C4-2B (cell line): ENCODE data around the gene MEIS2.

Experiments used
- H3K27ac ChIP-seq: fragments of 450-650 bp; 2 replicates; pipeline ENCODE4 v1.5.1; 2017
- ZFX ChIP-seq: fragments of 450-650 bp; IDR thresholded peaks from 2 replicates; pipeline ENCODE4 v1.6.1; 2017
- TF ChIP-seq, protein P1 (sequence below): fragments of 450-650 bp; conservative IDR thresholded peaks from 2 replicates; pipeline ENCODE4 v1.5.1; 2017; ENCODE audit warnings: mild to moderate bottlenecking

Gene MEIS2

DNA sequence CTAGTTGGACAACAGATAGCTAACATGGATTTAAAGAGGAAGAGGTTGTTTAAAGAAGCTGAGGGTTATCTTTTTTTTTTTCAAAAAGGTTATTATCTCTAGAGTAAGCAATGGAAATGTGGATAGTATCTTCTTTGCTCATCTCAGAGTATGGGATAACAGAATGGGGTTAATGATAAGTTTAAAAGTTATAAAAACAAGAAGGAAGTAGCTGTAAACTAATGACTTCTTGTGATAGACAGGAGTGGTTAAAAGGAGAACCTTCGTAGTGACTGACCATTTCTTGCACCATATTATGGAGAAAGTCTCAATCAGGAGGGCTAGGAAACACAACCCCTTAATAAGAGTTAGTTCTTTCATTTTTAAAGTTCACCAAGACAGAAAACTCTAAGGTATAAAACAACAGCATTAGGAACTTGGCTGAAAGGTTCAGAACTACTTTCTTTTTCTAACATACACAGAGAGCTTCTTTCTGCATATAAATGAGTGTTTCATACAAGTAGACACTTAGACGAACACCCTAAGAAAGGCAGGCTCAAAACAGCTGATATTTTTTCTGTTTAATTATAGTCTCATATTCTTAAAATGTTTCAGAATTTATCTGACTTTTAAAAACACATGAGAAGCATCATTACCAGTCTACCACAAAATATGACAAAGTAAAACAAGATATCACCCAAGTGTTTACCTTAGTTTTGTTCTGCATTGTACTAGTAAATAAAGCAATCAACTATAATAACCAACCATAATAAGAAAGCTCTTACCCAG is 140.0 kb downstream of the MEIS2 start:
- no peak overlapping the region for H3K27ac ChIP-seq
- TF ChIP-seq ZFX, result no peak
- TF ChIP-seq, protein P1, sequence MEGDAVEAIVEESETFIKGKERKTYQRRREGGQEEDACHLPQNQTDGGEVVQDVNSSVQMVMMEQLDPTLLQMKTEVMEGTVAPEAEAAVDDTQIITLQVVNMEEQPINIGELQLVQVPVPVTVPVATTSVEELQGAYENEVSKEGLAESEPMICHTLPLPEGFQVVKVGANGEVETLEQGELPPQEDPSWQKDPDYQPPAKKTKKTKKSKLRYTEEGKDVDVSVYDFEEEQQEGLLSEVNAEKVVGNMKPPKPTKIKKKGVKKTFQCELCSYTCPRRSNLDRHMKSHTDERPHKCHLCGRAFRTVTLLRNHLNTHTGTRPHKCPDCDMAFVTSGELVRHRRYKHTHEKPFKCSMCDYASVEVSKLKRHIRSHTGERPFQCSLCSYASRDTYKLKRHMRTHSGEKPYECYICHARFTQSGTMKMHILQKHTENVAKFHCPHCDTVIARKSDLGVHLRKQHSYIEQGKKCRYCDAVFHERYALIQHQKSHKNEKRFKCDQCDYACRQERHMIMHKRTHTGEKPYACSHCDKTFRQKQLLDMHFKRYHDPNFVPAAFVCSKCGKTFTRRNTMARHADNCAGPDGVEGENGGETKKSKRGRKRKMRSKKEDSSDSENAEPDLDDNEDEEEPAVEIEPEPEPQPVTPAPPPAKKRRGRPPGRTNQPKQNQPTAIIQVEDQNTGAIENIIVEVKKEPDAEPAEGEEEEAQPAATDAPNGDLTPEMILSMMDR, result no peak

DNA sequence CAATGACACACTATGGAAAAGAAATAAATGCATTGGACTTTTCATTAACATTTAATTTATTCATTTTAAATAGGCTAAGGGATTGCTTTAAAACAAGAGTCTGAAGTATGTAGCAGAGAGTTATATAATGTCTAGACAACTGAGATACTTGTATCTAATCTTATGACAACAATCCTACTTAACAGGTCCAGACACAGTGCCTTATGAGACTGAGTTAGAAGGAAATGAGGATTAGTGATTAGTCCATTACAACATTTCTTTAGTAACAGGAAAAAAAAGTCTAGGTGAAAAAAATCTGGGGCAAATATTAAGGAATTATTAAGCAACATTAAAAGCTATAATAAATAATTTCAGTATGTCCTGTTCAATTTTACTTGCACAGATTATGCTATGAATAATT is 140.6 kb downstream of the MEIS2 start:
- TF ChIP-seq ZFX, result no peak
- no peak overlapping the region for H3K27ac ChIP-seq

DNA sequence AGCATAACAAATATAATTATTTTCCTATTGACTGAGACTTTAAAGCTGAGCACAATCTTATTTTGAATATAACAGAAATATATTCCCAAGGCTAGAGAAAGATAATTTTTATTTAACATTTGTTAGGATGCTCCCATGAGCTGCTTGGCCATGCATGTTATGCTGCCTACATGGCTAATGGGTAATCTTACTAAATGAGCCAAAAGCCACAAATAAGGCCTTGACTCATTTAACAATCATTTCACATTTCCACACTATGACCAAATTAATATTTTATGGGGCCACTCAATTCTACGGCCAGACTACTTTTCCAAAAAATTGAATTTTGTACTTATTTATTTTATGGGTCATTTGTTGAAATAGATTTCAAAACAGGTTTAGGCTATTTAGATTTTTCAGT is 141.7 kb downstream of the MEIS2 start:
- TF ChIP-seq, protein P1, result no peak
- no peak for TF ChIP-seq ZFX
- H3K27ac ChIP-seq, result no peak overlapping the region

DNA sequence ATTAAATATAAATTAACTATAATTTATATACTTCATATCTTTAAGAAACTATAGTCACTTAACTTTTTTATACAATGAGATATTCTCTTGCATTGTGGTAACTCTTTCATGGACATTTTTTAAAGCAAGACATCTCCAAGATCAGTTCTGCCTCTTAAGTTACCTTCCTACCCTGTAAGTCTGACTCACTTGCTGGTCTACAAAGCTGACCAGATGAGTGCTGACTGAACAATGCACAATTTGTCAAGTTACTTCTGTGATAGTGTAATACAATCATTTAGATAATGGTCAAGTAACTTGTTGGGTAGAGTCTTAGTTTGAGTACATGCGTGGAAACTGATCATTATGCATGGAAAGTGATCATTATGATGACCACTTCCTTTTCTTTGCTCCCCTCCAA is 145.9 kb downstream of the MEIS2 start:
- TF ChIP-seq, protein P1, result no peak
- no peak for TF ChIP-seq ZFX
- H3K27ac ChIP-seq, result no peak overlapping the region

DNA sequence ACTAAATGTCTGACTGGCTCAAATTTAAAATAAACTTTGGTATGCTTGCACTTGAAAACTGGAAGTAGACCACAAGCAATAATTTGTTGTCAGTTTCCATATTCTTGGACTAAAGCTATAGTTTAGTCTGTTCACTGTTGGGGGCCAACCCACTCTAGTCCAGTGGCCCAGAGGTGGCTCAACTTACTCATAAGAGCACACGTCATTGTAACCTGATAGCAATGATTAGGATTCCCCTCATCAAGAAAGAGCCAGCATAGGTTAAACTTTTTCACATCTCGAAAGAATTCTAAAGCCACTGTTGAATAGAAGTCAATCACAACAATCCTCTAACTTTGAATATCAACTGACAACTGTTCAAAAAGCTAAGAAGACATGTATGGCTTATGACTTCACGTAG is 147.0 kb downstream of the MEIS2 start:
- H3K27ac ChIP-seq, result no peak overlapping the region
- no peak for TF ChIP-seq ZFX
- TF ChIP-seq, protein P1, result no peak

DNA sequence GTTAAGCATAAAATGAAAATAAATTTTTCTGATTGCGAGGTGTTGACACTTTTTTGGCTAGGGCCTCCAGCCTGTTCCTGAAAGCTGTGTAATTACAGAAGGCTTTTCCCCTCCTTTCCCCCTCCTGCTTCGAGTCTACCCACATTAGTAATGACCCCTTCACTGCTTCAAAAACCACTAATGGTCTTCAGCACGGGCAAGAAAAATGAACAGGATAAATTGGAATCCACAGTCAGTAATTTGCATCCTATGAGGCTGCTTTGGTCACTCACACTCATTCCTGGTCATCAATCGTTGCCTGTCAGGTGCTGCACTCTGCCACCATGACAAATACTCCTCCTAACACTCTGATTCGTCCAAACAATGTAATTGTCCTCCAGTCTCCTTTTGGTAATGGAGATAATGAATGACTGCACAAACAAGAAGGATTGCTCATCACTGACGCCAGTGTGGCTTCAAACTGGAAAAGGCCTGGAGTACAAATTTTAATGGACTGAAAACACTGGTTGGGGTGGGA is 148.6 kb downstream of the MEIS2 start:
- TF ChIP-seq, protein P1, result no peak
- no peak for TF ChIP-seq ZFX
- H3K27ac ChIP-seq, result no peak overlapping the region

DNA sequence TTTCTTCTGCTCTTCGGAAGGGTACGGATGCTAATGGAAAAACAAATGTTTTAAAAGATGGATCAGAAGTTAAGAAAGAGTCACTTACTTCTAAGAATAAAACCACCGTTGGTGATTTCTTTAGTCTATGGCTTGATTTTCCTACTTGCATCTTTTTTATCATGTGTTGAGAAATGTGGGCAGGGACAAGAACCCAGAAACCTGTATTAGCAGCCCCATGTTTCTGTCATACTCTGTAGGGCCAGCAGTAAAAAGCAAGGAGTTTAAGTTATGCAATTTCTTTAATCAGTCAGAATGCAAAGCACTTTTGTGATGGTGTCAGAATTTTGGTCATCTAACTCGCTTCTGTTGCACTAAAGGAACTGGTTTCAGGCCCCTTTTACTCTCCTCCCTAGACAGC is 150.0 kb downstream of the MEIS2 start:
- no peak overlapping the region for H3K27ac ChIP-seq
- TF ChIP-seq, protein P1, result no peak
- TF ChIP-seq ZFX, result no peak

DNA sequence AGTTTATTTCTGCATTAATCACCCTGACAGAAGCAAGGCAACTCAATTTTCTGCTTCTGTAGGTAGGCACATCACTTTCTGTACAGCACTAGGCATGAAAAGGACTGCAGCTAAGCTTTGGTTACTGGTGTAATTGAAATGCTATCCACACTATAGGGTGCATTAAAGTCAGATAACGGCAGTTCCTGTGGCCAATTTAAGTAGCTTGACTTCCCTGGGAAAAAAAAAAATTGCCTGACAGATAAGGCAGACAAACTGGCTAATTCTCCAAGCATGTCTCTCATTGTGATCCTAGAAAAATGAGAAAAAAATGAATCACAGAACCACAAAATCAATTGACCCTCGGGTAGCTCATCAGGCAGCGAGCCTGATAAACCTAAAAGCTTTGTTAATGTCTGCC is 151.4 kb downstream of the MEIS2 start:
- H3K27ac ChIP-seq, result no peak overlapping the region
- no peak for TF ChIP-seq ZFX
- TF ChIP-seq, protein P1, result no peak
